GM12878 (cell line): Measurements from ENCODE around the gene GH2. TPM values are rescaled to one million over a fixed set of nuclear protein-coding genes. Genes with fewer than 3 reads are reported as not detected.

Experiments used
- ATAC-seq: fragments of 200-7000 bp; cut with Tn5 transposase; 3 replicates; pipeline ENCODE4 v1.9.1; 2020; ENCODE audit warnings: mild to moderate bottlenecking, moderate library complexity
- BruUV-seq: library from RNA; stranded (reverse); fragments of 400-500 nt; replicated peaks from 2 replicates; lab custom pipeline; 2021; lab: Mats Ljungman, UMichigan
- CTCF ChIA-PET: fragments of 300-600 bp; sonication (Branson Sonifier 250); formaldehyde crosslinking; extraction: SDS; loops from one replicate; lab custom pipeline; 2021; ENCODE audit warnings: inconsistent platforms; lab: Yijun Ruan, JAX
- POLR2A ChIA-PET: fragments of 350-600 bp; formaldehyde crosslinking; extraction: SDS; loops from one replicate; lab custom pipeline; 2021; ENCODE audit warnings: inconsistent platforms; lab: Charles Lee
- RAD21 ChIA-PET: fragments of 300-600 bp; sonication (Branson Sonifier 250); formaldehyde crosslinking; loops from one replicate; lab custom pipeline; 2023; ENCODE audit warnings: antibody characterized with exemption; ENCODE audit not compliant: unreplicated experiment; lab: Charles Lee
- SMC1A ChIA-PET: fragments of 300-600 bp; sonication (Branson Sonifier 250); formaldehyde crosslinking; loops from one replicate; lab custom pipeline; 2023; ENCODE audit not compliant: unreplicated experiment, uncharacterized antibody; lab: Charles Lee
- DNase-seq: peaks from one replicate; pipeline ENCODE4 v3.0.0-alpha.2; 2011; ENCODE audit warnings: low read depth, low spot score
- FAIRE-seq: peaks from 3 replicates; lab custom pipeline; 2011; peaks lifted over from hg19 to GRCh38; lab: Jason Lieb, UNC
- H2AFZ ChIP-seq: 2 replicates; pipeline ENCODE4 v1.6.0; 2011; ENCODE audit warnings: low read depth, low read length, control low read depth; ENCODE audit not compliant: control insufficient read depth
- H3K27ac ChIP-seq: 2 replicates; pipeline ENCODE4 v1.5.1; 2011; ENCODE audit warnings: control low read depth; ENCODE audit not compliant: control insufficient read depth, insufficient read depth
- H3K27me3 ChIP-seq, 2 experiments: replicated peaks in 1 of 2; 2 replicates each; pipeline versions ENCODE4 v1.6.0 to v1.6.1; 2011; ENCODE audit warnings: low read length in 1 of 2; ENCODE audit not compliant: control insufficient read depth in 2 of 2, insufficient read depth in 2 of 2
- H3K36me3 ChIP-seq, 2 experiments: 2 replicates each; pipeline ENCODE4 v1.5.1; 2011; ENCODE audit warnings: low read length in 1 of 2; ENCODE audit not compliant: control insufficient read depth in 2 of 2, insufficient read depth in 2 of 2
- H3K4me1 ChIP-seq: 2 replicates; pipeline ENCODE4 v1.6.1; 2011; ENCODE audit warnings: mild to moderate bottlenecking, low read length, moderate library complexity, mixed read lengths; ENCODE audit not compliant: control insufficient read depth, insufficient read depth
- H3K4me2 ChIP-seq: 2 replicates; pipeline ENCODE4 v1.6.0; 2011; ENCODE audit warnings: control low read depth; ENCODE audit not compliant: control insufficient read depth, insufficient read depth
- H3K4me3 ChIP-seq: fragments of 200-600 bp; sonication (generic); 2 replicates; pipeline ENCODE4 v1.5.1; 2016
- H3K79me2 ChIP-seq: 2 replicates; pipeline ENCODE4 v1.6.0; 2011; ENCODE audit warnings: low read length; ENCODE audit not compliant: control insufficient read depth, insufficient read depth
- H3K9ac ChIP-seq: 2 replicates; pipeline ENCODE4 v1.8.0; 2011; ENCODE audit warnings: low read length, control low read depth, mixed read lengths; ENCODE audit not compliant: control insufficient read depth, insufficient read depth
- H3K9me3 ChIP-seq: replicated peaks from 3 replicates; pipeline ENCODE4 v1.5.1; 2011; ENCODE audit warnings: mild to moderate bottlenecking, low read length; ENCODE audit not compliant: control insufficient read depth, insufficient read depth
- H4K20me1 ChIP-seq: 2 replicates; pipeline ENCODE4 v1.6.0; 2011; ENCODE audit not compliant: control insufficient read depth, insufficient read depth
- ASH2L ChIP-seq: fragments of 300-600, 200-600 bp; sonication (generic); IDR thresholded peaks from 2 replicates; pipeline ENCODE4 v1.6.1; 2017; ENCODE audit warnings: low read depth, mild to moderate bottlenecking, borderline replicate concordance
- FOXK2 ChIP-seq: fragments of 450-650 bp; IDR thresholded peaks from 2 replicates; pipeline ENCODE4 v1.6.1; 2017; ENCODE audit warnings: mild to moderate bottlenecking, moderate library complexity
- IKZF2 ChIP-seq, 2 experiments: fragments of 450-650 bp; IDR thresholded peaks; 2 replicates each; pipeline ENCODE4 v1.6.1; 2017; ENCODE audit warnings: mild to moderate bottlenecking in 2 of 2, moderate library complexity in 2 of 2
- MEF2A ChIP-seq: IDR thresholded peaks from 2 replicates; pipeline ENCODE4 v1.6.1; 2011; ENCODE audit warnings: low read depth, mild to moderate bottlenecking, low read length, moderate library complexity; ENCODE audit not compliant: insufficient read depth
- MEF2B ChIP-seq: fragments of 450-650 bp; IDR thresholded peaks from 2 replicates; pipeline ENCODE4 v1.6.1; 2018; ENCODE audit warnings: mild to moderate bottlenecking, moderate library complexity; ENCODE audit not compliant: partially characterized antibody, poor library complexity, severe bottlenecking
- MYB ChIP-seq: fragments of 150-350 bp; IDR thresholded peaks from 2 replicates; pipeline ENCODE4 v1.6.1; 2014; ENCODE audit warnings: mild to moderate bottlenecking, low read depth, low read length, borderline replicate concordance
- PAX5 ChIP-seq: IDR thresholded peaks from 2 replicates; pipeline ENCODE4 v1.6.1; 2011; ENCODE audit warnings: low read depth, low read length, borderline replicate concordance
- POLR2AphosphoS2 ChIP-seq: IDR thresholded peaks from 2 replicates; pipeline ENCODE4 v1.6.1; 2011; ENCODE audit warnings: low read depth, mild to moderate bottlenecking, low read length, improper control_type of control experiment, moderate library complexity
- RBBP5 ChIP-seq: fragments of 200-600 bp; sonication (generic); conservative IDR thresholded peaks from 2 replicates; pipeline ENCODE4 v1.6.1; 2016
- SIN3A ChIP-seq: IDR thresholded peaks from 2 replicates; pipeline ENCODE4 v1.6.1; 2012; ENCODE audit warnings: low read depth, low read length, improper control_type of control experiment
- TCF12 ChIP-seq: IDR thresholded peaks from 2 replicates; pipeline ENCODE4 v1.6.1; 2011; ENCODE audit warnings: low read depth, mild to moderate bottlenecking, low read length
- ZNF24 ChIP-seq: fragments of 450-650 bp; IDR thresholded peaks from 2 replicates; pipeline ENCODE4 v1.6.1; 2017; ENCODE audit warnings: antibody characterized with exemption, mild to moderate bottlenecking
- ZNF384 ChIP-seq: IDR thresholded peaks from 2 replicates; pipeline ENCODE4 v1.6.1; 2012; ENCODE audit warnings: low read depth, mild to moderate bottlenecking, low read length, improper control_type of control experiment, borderline replicate concordance
- WGBS: methylation state at CpG from one replicate; pipeline ENCODE4 v1.1.6; 2016; ENCODE audit warnings: low lambda C conversion rate; ENCODE audit not compliant: insufficient replicate concordance, insufficient coverage; ENCODE audit errors: missing lambda C conversion rate; 5-methylcytosine and 5-hydroxymethylcytosine counted together
- in situ Hi-C: fragments of 300-500 bp; cut with MboI; formaldehyde crosslinking; loops from 9 replicates; pipeline ENCODE4 v1.14.3; 2018; ENCODE audit warnings: mixed read lengths
- intact Hi-C: fragments of 100-400 bp; cut with micrococcal nuclease; formaldehyde crosslinking; loops from one replicate; pipeline ENCODE4 v1.14.2; 2022; ENCODE audit not compliant: unreplicated experiment
- polyA plus RNA-seq, 11 experiments: library from polyadenylated mRNA; depleted of rRNA in 4 of 11; unstranded in 6 of 11; stranded (reverse) in 5 of 11; fragments of >200 nt; fragmentation: Nextera tagmentation in 4 of 11; fragmentation: Illumina TruSeq in 1 of 11; extraction: Ambion mirVana in 4 of 11; extraction: Trizol in 1 of 11; gene quantifications; 1 replicate in 1 of 11; 2 replicates in 10 of 11; pipeline versions ENCODE4 v1.2.1 to v1.2.3, GENCODE V29; 2011 to 2016; ENCODE audit warnings: inconsistent platforms in 2 of 11, missing spikeins in 2 of 11, low read depth in 1 of 11
- total RNA-seq, 4 experiments: library from RNA; depleted of rRNA in 3 of 4; stranded (reverse); fragments of >200 nt in 3 of 4; fragmentation: Illumina TruSeq in 1 of 4; extraction: Trizol in 1 of 4; gene quantifications; 2 replicates each; pipeline versions ENCODE4 v1.2.1 to v1.2.3, GENCODE V29; 2013 to 2021
- TF ChIP-seq, protein P1 (sequence below): fragments of 150-350 bp; IDR thresholded peaks from 2 replicates; pipeline ENCODE4 v1.6.1; 2014; ENCODE audit warnings: mild to moderate bottlenecking, low read depth, low read length
- TF ChIP-seq, protein P2 (sequence below): IDR thresholded peaks from 2 replicates; pipeline ENCODE4 v1.6.1; 2012; ENCODE audit warnings: low read depth, low read length, improper control_type of control experiment
- TF ChIP-seq, protein P3 (sequence below): IDR thresholded peaks from 2 replicates; pipeline ENCODE4 v1.6.1; 2012; ENCODE audit warnings: mild to moderate bottlenecking, low read depth, low read length

The GH2 gene
- total and polyA plus RNA-seq, 10 of the 15 experiments (the other 5 are each of a cell fraction or from before 2014, with no cell fraction given), result not detected

DNA sequence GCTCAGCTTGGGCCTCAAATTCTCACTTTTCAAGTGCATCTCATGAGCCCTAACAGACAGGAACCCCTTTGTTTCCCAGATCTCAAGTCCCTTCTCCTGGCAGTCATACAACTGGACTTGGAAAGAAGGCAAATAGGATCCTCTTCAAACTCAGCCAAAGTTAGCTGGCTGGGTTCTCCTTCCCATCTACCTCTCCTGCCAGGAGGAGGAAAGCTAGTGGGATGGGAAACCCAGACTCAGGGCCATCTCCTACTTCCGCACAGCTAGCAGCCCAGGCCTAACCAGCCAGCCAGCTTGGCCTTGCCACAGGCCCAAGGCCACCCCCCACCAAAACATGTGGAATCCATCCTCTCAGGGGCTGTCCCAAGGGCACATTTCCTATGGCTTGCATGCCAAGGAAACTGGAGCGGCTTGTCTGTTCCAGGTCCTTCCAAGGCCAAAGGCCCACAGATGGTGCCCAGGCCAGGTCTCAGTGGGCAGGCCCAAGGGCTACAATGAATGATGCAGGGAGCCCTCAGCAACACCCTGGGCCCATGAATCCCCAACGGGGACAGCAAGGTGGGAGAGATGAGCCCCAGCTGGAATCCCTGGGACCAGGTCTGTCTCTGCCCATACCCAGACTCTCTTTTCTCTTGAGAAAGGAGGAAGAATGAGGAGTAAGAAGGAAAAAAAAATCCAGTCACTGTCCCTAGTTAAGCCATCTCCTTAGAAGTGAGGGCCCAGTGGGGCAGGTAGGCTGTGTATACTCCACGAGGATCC is 41.0 kb downstream of the GH2 start:
- peak overlapping the region; percentile 90 for H3K4me2 ChIP-seq
- DNase-seq, result no peak
- in situ Hi-C loops (loop anchor here (10.0 to 25.0 kb wide), 2 partner anchors 403 to 664 kb away; partner anchors contain the start of genes CEP95, CYB561 and DDX5), intact Hi-C loops (loop anchor here (5.0 kb wide), 2 partner anchors 68 to 143 kb away; partner anchors contain the start of genes CCDC47 and DDX42)
- no peak for FAIRE-seq
- H3K9me3 ChIP-seq, result no peaks in the 10 kb centered on the region
- peak overlapping the region; percentile 97 for H3K4me3 ChIP-seq
- no peaks in the 10 kb centered on the region for H3K27me3 ChIP-seq
- peaks cover 51% of the 10 kb centered on the region for H3K79me2 ChIP-seq
- CTCF ChIA-PET, result interaction anchor here (0.5 to 2.7 kb wide), 8 partner anchors 8 to 415 kb away, joined by 3 to 19 read pairs (median 4); partner anchors contain the start of genes FTSJ3 and PSMC5
- no peak for TF ChIP-seq ZNF24
- TF ChIP-seq FOXK2, result no peak
- no peak for TF ChIP-seq POLR2AphosphoS2
- TF ChIP-seq MEF2B, result no peak
- no peak for TF ChIP-seq ASH2L
- no peak for TF ChIP-seq PAX5
- TF ChIP-seq, protein P1, sequence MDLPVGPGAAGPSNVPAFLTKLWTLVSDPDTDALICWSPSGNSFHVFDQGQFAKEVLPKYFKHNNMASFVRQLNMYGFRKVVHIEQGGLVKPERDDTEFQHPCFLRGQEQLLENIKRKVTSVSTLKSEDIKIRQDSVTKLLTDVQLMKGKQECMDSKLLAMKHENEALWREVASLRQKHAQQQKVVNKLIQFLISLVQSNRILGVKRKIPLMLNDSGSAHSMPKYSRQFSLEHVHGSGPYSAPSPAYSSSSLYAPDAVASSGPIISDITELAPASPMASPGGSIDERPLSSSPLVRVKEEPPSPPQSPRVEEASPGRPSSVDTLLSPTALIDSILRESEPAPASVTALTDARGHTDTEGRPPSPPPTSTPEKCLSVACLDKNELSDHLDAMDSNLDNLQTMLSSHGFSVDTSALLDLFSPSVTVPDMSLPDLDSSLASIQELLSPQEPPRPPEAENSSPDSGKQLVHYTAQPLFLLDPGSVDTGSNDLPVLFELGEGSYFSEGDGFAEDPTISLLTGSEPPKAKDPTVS, result no peak
- TF ChIP-seq SIN3A, result no peak
- TF ChIP-seq ZNF384, result no peak
- TF ChIP-seq TCF12, result no peak
- TF ChIP-seq, protein P2, sequence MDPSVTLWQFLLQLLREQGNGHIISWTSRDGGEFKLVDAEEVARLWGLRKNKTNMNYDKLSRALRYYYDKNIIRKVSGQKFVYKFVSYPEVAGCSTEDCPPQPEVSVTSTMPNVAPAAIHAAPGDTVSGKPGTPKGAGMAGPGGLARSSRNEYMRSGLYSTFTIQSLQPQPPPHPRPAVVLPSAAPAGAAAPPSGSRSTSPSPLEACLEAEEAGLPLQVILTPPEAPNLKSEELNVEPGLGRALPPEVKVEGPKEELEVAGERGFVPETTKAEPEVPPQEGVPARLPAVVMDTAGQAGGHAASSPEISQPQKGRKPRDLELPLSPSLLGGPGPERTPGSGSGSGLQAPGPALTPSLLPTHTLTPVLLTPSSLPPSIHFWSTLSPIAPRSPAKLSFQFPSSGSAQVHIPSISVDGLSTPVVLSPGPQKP, result no peak
- TF ChIP-seq MEF2A, result no peak
- no peak for TF ChIP-seq IKZF2 (IDR thresholded peaks at IDR 0.05)
- TF ChIP-seq MYB, result no peak
- TF ChIP-seq, protein P3, sequence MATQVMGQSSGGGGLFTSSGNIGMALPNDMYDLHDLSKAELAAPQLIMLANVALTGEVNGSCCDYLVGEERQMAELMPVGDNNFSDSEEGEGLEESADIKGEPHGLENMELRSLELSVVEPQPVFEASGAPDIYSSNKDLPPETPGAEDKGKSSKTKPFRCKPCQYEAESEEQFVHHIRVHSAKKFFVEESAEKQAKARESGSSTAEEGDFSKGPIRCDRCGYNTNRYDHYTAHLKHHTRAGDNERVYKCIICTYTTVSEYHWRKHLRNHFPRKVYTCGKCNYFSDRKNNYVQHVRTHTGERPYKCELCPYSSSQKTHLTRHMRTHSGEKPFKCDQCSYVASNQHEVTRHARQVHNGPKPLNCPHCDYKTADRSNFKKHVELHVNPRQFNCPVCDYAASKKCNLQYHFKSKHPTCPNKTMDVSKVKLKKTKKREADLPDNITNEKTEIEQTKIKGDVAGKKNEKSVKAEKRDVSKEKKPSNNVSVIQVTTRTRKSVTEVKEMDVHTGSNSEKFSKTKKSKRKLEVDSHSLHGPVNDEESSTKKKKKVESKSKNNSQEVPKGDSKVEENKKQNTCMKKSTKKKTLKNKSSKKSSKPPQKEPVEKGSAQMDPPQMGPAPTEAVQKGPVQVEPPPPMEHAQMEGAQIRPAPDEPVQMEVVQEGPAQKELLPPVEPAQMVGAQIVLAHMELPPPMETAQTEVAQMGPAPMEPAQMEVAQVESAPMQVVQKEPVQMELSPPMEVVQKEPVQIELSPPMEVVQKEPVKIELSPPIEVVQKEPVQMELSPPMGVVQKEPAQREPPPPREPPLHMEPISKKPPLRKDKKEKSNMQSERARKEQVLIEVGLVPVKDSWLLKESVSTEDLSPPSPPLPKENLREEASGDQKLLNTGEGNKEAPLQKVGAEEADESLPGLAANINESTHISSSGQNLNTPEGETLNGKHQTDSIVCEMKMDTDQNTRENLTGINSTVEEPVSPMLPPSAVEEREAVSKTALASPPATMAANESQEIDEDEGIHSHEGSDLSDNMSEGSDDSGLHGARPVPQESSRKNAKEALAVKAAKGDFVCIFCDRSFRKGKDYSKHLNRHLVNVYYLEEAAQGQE, result no peak
- no peak for TF ChIP-seq RBBP5
- peak overlapping the region; percentile 80 for H3K27ac ChIP-seq
- no peak for ATAC-seq
- peaks cover 0 to 8% of the 10 kb centered on the region in 2 experiments; a peak in 1 of 4 replicates for H3K36me3 ChIP-seq
- RAD21 ChIA-PET, result interaction anchor here (0.6 to 2.2 kb wide), 3 partner anchors 13 to 150 kb away, joined by 3 to 5 read pairs (median 3); partner anchors contain the start of gene FTSJ3
- H2AFZ ChIP-seq, result no peak overlapping the region
- H3K4me1 ChIP-seq, result peaks cover 18% of the 10 kb centered on the region
- H3K9ac ChIP-seq, result peak overlapping the region; percentile 65
- H4K20me1 ChIP-seq, result no peaks in the 10 kb centered on the region
- WGBS, result 50% methylated on average over 4 of the region's 4 CpGs
- BruUV-seq, result no TSS peak
- POLR2A ChIA-PET, result interaction anchor here (0.6 to 3.5 kb wide), 12 partner anchors 8 to 380 kb away, joined by 3 to 24 read pairs (median 3); partner anchors contain the start of genes CCDC47, DDX42 and STRADA
- SMC1A ChIA-PET, result interaction anchor here (0.8 to 1.7 kb wide), 4 partner anchors 13 to 68 kb away, joined by 3 to 5 read pairs (median 3); partner anchors contain the start of genes CCDC47, DDX42 and FTSJ3
